ENCODE measurements around the gene G2E3. TPM values are rescaled to one million over a fixed set of nuclear protein-coding genes. Genes with fewer than 3 reads are reported as not detected.
"Not testable (repeated sequence)": the region's sequence is repeated elsewhere in the genome, so short reads cannot be mapped to it uniquely, and the experiment has no call there.

G2E3 gene
- total RNA-seq, 1 experiment from 2014 or later, result 41.1 TPM

DNA sequence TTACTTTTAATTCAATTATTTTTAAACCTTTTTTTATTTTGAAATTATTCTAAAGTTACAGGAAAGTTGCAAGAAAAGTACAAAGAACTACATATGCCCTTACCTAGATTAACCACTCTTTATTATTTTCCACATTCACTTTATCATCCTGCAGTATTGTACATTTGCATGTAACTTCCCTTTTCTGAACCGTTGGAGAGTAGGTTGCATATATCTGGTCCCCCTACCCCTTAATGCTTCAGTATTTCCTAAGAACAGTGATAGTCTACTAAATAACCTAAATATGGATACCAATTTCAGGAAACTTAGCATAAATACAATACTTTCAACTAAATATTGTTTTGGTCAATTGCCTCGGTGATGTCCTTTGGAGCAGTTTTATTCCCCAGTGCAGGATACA, 15.0 kb downstream of the G2E3 start:
- no peaks in the 10 kb centered on the region for H3K36me3 ChIP-seq (replicated peaks; ENCODE audit: control insufficient read depth, insufficient read depth, low read length)
- no peak for DNase-seq
- H3K27me3 ChIP-seq (ENCODE audit: control insufficient read depth, insufficient read depth, low read length), result no peaks in the 10 kb centered on the region
- H3K4me3 ChIP-seq (ENCODE audit: insufficient read depth, low read depth, low read length), result no peak overlapping the region

DNA sequence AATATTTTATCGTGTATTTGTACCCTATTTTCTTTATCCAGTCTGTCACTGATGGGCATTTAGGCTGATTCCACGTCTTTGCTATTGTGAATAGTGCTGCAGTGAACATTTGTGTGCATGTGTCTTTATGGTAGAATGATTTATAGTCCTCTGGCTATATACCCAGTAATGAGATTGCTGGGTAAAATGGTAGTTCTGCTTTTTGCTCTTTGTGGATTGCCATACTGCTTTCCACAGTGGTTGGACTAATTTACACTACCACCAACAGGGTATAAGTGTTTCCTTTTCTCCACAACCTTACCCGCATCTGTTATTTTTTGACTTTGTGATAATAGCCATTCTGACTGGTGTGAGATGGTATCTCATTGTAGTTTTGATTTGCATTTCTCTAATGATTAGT, 15.8 kb downstream of the G2E3 start:
- H3K27me3 ChIP-seq (ENCODE audit: control insufficient read depth, insufficient read depth, low read length); H3K36me3 ChIP-seq (replicated peaks; ENCODE audit: control insufficient read depth, insufficient read depth, low read length); H3K4me3 ChIP-seq (ENCODE audit: insufficient read depth, low read depth, low read length); DNase-seq: not testable (repeated sequence)

DNA sequence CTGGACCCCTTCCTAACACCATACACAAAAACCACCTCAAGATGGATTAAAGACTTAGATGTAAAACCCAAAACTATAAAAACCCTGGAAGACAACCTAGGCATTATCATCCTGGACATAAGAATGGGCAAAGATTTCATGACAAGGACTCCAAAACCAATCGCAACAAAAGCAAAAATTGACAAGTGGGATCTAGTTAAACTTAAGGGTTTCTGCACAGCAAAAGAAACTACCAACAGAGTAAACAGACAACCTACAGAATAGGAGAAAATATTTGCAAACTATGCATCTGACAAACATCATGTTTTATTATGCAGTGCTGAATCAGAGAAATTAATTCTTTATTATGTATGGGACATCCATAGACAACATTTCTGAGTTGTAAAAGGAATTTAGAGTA, 17.4 kb downstream of the G2E3 start:
- DNase-seq; H3K4me3 ChIP-seq (ENCODE audit: insufficient read depth, low read depth, low read length); H3K27me3 ChIP-seq (ENCODE audit: control insufficient read depth, insufficient read depth, low read length); H3K36me3 ChIP-seq (replicated peaks; ENCODE audit: control insufficient read depth, insufficient read depth, low read length): not testable (repeated sequence)

DNA sequence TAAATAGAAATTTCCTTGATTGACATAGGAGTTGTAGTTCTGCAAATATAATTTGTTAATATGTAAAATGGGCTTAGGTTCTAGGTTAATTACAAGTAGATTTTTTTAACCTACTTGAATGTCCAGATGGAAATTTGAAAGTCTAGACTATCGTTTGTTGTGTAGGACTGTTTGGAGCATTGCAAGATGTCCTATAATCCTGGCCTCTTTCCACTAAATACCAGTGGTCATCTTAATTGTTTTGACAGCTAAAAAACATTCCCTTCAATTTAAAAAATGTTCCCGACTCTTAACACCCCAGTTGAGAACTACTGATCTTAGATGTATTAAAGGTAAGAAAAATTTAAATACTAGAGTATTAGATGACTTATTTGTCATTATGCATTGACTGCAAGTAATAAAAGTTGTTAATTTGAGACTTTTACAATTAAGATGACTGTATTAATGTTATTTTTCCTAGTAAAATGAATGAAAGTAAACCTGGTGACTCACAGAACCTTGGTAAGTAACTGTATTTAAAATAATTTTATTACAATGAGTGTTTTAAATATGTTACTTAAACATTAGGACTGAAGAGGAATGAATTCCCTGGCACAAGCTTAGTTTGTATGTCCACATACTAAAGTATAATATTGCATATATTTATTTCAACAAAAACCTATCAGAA, 21.8 kb downstream of the G2E3 start:
- no peak for DNase-seq
- Histone ChIP-seq H3K36me3 (replicated peaks; ENCODE audit: control insufficient read depth, insufficient read depth, low read length) (no peaks in the 10 kb centered on the region), H3K4me3 (ENCODE audit: insufficient read depth, low read depth, low read length) (no peak overlapping the region), H3K27me3 (ENCODE audit: control insufficient read depth, insufficient read depth, low read length) (no peaks in the 10 kb centered on the region)

DNA sequence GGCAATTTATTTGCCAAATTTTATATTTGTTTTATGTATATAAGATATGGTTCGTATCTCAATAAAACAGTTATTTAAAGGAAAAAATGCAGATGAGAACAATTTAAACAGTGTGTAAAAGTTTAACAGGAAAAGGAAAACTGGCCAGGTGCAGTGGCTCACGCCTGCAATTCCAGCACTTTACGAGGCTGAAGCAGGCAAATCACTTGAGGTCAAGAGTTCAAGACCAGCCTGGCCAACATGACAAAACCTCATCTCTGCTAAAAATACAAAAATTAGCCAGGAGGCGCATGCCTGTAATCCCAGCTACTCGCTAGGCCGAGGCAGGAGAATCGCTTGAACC, 22.3 kb downstream of the G2E3 start:
- no peak for DNase-seq

DNA sequence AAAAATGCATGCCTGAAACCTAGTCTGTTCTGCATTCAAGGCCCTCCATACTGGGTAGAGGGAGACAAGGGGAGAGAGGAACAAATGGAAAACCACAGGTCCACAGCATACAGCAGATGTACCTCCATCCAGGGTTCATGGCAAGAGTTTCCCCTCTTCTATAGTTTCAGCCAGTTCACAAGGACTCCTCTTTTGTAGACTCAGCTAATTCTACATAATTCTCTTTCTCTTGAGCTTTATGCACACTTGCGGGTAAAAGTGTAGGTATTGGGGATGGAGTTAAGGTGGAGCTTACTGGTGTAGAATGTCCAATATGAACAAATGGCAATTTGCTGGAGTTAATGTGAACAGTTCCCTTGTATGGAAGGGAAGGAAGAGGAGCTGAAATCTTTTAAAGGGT, 23.4 kb downstream of the G2E3 start:
- Histone ChIP-seq H3K36me3 (replicated peaks; ENCODE audit: control insufficient read depth, insufficient read depth, low read length) (no peaks in the 10 kb centered on the region), H3K4me3 (ENCODE audit: insufficient read depth, low read depth, low read length) (no peak overlapping the region), H3K27me3 (ENCODE audit: control insufficient read depth, insufficient read depth, low read length) (no peaks in the 10 kb centered on the region)
- no peak for DNase-seq

More for the DNA sequence above, 22.3 kb downstream of the G2E3 start:
- no peaks in the 10 kb centered on the region for H3K27me3 ChIP-seq (ENCODE audit: control insufficient read depth, insufficient read depth, low read length)
- no peaks in the 10 kb centered on the region for H3K36me3 ChIP-seq (replicated peaks; ENCODE audit: control insufficient read depth, insufficient read depth, low read length)
- no peak overlapping the region for H3K4me3 ChIP-seq (ENCODE audit: insufficient read depth, low read depth, low read length)

DNA sequence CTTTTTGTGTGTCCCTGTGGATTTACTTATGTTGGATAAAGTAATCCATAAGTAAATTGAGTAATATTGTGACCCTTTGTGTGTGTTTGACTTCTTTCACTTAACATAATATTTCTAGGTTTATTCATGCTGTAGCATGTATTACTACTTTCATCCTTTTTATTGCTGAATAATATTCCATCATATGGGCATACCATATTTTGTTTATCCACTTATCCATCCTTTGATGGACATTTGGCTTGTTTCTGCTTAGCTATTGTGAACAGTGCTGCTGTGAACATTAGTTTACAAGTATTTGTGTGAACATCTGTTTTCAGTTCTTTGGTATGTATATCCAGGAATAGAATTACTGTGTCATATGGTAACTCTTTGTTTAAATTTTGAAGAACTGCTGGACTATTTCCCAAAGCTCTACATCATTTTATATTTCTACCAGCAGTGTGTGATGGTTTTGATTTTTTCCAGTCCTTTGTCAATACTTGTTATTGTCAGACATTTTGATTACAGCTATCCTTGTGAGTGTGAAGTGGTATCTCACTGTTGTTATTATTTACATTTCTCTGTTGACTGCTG, 25.2 kb downstream of the G2E3 start:
- DNase-seq, result no peak
- no peak overlapping the region for H3K4me3 ChIP-seq (ENCODE audit: insufficient read depth, low read depth, low read length)
- no peaks in the 10 kb centered on the region for H3K27me3 ChIP-seq (ENCODE audit: control insufficient read depth, insufficient read depth, low read length)
- 0 out of 2 replicates have a peak, but pooled peaks cover 2% of the 10 kb centered on the region for H3K36me3 ChIP-seq (replicated peaks; ENCODE audit: control insufficient read depth, insufficient read depth, low read length)

DNA sequence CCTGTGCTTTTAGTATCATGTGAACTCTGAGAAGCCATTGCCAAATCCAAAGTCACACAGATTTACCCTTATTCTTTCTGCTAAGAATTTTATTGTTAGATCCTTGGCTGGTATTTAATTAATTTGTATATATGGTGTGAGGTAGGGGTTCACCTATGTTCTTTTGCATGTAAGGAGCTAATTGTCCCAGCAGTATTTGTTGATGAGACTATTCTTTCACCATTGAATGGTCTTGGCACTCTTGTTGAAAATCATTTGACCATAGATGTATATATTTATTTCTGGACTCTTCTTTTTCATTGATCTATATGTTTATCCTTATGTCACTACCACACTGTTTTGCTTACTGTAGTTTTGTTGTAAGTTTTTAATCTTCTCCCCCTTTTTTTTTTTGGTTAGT, 26.2 kb downstream of the G2E3 start:
- DNase-seq, result no peak
- H3K27me3 ChIP-seq (ENCODE audit: control insufficient read depth, insufficient read depth, low read length), result no peaks in the 10 kb centered on the region
- H3K36me3 ChIP-seq (replicated peaks; ENCODE audit: control insufficient read depth, insufficient read depth, low read length), result peaks cover 7% of the 10 kb centered on the region
- no peak overlapping the region for H3K4me3 ChIP-seq (ENCODE audit: insufficient read depth, low read depth, low read length)

DNA sequence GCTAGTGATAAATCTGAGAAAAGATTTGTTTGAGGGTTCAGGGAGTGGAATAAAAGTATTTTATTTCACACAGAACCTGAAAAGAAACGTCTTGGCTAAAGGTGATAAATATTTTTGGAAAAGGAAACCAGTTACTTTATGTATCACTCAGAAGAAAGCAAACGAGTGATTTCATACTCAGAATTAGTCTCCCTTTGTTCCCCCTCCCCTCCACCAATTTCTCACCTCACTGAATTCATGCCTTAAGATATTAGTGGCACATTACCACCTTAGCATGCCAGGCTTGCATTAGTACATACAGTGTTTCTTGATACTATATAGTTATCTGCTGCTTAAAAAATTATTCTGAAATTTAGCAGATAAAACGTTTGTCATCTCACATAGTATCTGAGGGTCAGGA, 28.2 kb downstream of the G2E3 start:
- Histone ChIP-seq H3K4me3 (ENCODE audit: insufficient read depth, low read depth, low read length) (no peak overlapping the region), H3K36me3 (replicated peaks; ENCODE audit: control insufficient read depth, insufficient read depth, low read length) (peaks cover 7% of the 10 kb centered on the region), H3K27me3 (ENCODE audit: control insufficient read depth, insufficient read depth, low read length) (no peaks in the 10 kb centered on the region)
- no peak for DNase-seq

DNA sequence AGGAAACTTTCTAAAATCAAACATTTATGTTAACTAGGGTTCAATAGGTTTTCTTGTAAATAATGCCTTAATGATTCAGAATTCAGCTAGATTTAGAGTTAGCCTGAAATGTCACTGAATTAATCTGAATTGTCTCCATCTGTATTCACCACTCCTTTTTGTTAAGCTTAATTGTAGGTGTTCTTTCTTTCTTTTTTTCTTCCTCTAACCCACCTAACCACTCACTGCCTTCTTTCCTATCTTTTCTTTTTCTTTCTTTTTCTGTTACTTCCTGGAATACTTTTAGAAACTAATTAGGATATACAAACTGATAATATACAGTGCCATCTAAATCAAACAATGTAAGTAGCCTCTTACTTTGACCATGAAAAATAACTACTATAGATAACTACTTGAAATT, 29.9 kb downstream of the G2E3 start:
- Histone ChIP-seq H3K27me3 (ENCODE audit: control insufficient read depth, insufficient read depth, low read length) (no peaks in the 10 kb centered on the region), H3K36me3 (replicated peaks; ENCODE audit: control insufficient read depth, insufficient read depth, low read length) (peaks cover 9% of the 10 kb centered on the region)
- DNase-seq, result no peak

DNA sequence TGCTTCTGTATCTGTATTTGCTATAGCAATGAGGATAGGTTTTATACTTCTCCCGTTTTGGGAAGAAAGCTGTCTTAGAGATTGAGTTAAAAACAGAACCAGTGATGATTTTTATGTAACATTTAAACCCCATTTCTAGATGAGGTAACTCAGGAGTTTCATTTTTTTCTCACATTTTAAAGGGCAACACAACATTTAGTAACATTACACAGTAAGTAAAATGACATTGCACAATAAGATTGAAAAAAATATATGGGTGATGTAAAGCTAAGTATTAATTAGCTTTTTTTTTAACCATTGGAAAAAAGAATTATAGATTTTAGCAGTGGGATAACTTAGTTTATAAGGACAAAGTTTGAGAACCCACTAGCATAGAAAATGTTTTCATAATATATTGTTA, 38.0 kb downstream of the G2E3 start:
- Histone ChIP-seq H3K36me3 (replicated peaks; ENCODE audit: control insufficient read depth, insufficient read depth, low read length) (peaks cover 15% of the 10 kb centered on the region), H3K27me3 (ENCODE audit: control insufficient read depth, insufficient read depth, low read length) (no peaks in the 10 kb centered on the region), H3K4me3 (ENCODE audit: insufficient read depth, low read depth, low read length) (no peak overlapping the region)
- DNase-seq, result no peak

More for the DNA sequence above, 29.9 kb downstream of the G2E3 start:
- H3K4me3 ChIP-seq (ENCODE audit: insufficient read depth, low read depth, low read length), result no peak overlapping the region

DNA sequence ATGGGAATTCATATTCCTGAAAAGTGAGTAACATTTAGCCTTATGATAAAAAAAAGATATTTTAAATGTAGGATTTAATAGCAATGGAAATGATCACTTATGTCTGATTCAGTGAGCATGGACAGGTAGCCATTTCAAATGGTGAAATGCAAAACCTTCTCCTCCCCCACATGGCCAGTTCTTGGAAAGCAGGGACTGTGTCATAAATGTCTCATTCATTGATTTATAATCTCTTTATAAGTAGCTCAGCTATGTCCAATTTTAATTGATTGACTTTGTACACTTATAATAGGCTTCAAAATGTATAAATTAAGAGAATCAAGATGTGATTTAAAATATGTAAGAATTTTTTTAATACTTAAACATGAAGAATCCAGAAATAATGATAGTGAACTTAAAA, 38.5 kb downstream of the G2E3 start:
- H3K36me3 ChIP-seq (replicated peaks; ENCODE audit: control insufficient read depth, insufficient read depth, low read length), result peaks cover 15% of the 10 kb centered on the region
- H3K27me3 ChIP-seq (ENCODE audit: control insufficient read depth, insufficient read depth, low read length), result no peaks in the 10 kb centered on the region
- H3K4me3 ChIP-seq (ENCODE audit: insufficient read depth, low read depth, low read length), result no peak overlapping the region
- DNase-seq, result no peak

DNA sequence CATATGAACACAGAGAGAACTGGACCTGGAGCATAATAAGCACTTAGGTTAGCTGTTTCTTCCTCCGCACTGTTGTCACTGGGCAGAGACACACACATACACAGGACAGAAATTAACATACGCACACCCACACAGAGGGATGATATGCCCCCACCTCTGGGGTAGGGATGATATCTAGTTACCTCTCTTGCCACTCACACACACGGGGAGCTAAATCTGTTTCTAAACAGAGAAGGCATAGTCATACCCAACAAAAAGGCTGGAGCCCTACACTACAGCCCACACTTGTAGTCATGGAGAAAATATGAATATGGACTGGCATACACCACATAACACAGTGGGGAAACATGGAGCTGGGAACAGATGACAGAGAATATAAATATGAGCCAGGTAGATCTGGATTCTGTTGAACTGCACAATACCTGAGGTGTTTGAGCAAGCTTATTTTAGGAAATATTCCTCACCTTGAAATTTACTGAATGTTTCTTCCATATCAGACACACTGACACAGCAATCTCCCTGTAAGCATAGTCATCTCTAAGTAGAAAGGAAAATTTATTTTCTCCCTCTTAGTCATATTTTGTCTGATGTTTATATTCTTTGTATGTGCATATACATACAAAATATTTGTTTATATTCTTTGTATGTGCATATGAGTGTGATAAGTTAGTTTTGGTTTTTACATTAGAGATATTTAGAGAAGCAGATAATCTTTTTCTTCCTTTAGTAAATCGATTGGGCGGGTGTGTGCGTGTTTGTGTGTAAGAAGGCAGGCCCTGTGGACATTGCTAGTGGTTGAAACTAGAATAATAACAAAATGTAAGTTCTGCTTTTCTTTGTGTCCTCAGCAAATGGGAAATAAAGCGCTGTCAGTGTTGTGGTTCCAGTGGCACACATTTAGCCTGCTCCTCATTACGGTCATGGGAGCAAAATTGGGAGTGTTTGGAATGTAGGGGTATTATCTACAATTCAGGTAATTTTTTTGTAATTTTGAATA, 42.3 kb downstream of the G2E3 start:
- Histone ChIP-seq H3K4me3 (ENCODE audit: insufficient read depth, low read depth, low read length) (no peak overlapping the region), H3K36me3 (replicated peaks; ENCODE audit: control insufficient read depth, insufficient read depth, low read length) (peaks cover 22% of the 10 kb centered on the region), H3K27me3 (ENCODE audit: control insufficient read depth, insufficient read depth, low read length) (no peaks in the 10 kb centered on the region)
- no peak for DNase-seq

DNA sequence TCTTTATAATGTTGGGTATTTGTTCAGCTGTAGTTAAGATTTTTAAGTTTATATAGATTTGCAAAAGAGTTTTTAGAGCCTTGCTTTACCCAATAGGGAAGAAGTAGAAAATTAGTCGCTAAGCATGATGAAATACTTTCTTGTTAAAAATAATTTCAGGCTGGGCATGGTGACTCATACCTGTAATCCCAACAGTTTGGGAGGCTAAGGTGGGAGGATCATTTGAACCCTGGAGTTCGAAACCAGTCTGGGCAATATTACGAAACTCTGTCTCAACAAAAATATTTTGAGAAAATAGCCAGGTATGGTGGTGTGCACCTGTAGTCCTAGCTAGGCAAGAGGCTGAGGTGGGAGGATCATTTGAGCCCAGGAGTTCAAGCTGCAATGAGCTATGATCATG, 44.4 kb downstream of the G2E3 start:
- Histone ChIP-seq H3K27me3 (ENCODE audit: control insufficient read depth, insufficient read depth, low read length) (no peaks in the 10 kb centered on the region), H3K36me3 (replicated peaks; ENCODE audit: control insufficient read depth, insufficient read depth, low read length) (peaks cover 27% of the 10 kb centered on the region), H3K4me3 (ENCODE audit: insufficient read depth, low read depth, low read length) (no peak overlapping the region)
- no peak for DNase-seq

DNA sequence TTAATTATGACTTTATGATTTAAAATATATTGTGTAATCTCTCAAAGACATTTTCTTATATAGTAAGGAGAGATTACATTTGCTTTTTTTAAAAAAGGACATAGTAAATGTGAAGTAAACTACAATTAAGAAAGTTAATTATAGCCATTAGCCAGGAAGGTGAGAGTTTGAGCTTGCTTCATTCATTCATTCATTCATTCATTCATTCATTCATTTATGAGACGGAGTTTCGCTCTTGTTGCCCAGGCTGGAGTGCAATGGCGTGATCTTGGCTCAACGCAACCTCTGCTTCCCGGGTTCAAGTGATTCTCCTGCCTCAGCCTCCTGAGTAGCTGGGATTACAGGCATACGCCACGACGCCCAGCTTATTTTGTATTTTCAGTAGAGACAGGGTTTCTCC, 45.7 kb downstream of the G2E3 start:
- not testable (repeated sequence) for H3K4me3 ChIP-seq (ENCODE audit: insufficient read depth, low read depth, low read length); DNase-seq; H3K27me3 ChIP-seq (ENCODE audit: control insufficient read depth, insufficient read depth, low read length)
- H3K36me3 ChIP-seq (replicated peaks; ENCODE audit: control insufficient read depth, insufficient read depth, low read length), result peaks cover 24% of the 10 kb centered on the region

Data from H7 (cell line).